GM19025 (cell line): ENCODE data around the gene GSTCD.
"Not testable (repeated sequence)": the region's sequence is repeated elsewhere in the genome, so short reads cannot be mapped to it uniquely, and the experiment has no call there.

Experiments
- ATAC-seq: cut with Tn5 transposase; IDR thresholded peaks from one replicate; pipeline ENCODE4 v1.9.1; 2021; ENCODE audit warnings: mild to moderate bottlenecking, low read depth, moderate library complexity; ENCODE audit not compliant: unreplicated experiment

GSTCD gene

DNA sequence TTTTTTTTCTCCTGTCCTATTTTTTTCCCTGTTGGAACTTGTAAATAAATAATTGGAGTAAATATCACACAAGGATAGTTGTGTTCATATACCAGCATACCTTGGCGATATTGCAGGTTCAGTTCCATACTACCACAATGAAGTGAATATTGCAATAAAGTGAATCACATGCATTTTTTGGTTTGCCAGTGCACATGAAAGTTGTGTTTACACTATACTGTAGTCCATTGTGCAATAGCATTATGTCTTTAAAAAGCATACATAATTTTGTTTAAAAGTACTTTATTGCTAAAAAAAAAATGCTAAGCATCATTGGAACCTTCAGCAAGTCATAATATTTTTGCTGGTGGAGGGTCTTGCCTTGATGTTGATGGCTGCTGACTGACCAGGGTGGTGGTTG is 88.6 kb downstream of the GSTCD start:
- no peak for ATAC-seq

DNA sequence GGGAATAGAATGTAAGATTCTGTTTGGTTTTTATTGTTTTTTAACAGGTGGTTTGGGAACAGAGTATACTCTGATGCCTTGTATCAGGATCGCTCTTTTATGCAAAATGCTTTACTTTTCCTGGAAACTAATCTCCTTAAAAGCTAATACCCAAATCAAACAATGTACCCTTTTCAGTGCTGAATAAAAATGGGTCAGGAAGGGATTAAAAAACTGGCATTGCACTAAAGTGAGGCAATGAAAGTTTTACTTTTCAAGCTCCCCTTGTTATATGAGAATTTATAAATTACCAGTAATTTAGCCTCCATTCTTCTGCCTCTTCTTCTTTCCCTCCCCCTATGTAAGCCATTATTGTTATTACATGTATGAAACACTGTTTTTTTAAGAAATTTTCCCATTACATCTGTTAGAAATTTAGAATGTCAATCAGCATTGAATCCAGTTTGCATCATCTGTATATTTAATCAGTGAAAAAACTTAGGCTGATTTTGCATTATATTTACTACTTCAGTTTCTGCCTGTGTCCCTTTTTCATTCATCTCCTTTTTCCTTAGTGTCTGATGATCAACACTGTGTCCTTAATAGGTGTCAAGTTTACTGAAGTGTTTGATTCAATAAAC is 97.0 kb downstream of the GSTCD start:
- ATAC-seq: no peak

- no peak for ATAC-seq
Observed at GRCh38 chr4:105807496-105807895, 98.9 kb downstream of the GSTCD start.

GRCh38 chr4:105808030-105808749 is 99.6 kb downstream of the GSTCD start:
- ATAC-seq: no peak

- no peak for ATAC-seq
Observed at GRCh38 chr4:105808750-105809041, 100.1 kb downstream of the GSTCD start.

DNA sequence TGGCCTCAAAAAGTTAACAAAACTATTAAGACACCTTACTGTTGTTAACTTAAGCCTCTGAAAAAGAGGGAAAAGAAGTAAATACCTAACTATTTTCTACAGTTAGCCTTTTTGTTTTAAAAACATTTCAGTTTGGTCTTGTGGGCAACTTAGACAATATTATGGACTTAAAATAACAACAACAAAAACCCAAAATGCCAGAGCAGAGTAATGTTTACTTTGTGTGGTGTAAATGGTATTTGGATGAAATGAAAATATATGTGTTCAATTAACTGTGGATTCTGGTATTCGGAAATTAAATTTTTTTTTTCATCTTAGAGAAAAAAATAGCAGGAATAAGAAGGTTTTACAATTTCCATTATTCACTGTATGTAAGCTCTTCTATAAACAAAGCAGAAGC is 107.1 kb downstream of the GSTCD start:
- ATAC-seq: no peak

GRCh38 chr4:105822061-105822460 is 113.5 kb downstream of the GSTCD start:
- ATAC-seq: no peak

GRCh38 chr4:105828074-105828473 is 119.5 kb downstream of the GSTCD start:
- no peak for ATAC-seq

GRCh38 chr4:105831189-105831588 is 122.6 kb downstream of the GSTCD start:
- ATAC-seq: no peak

- ATAC-seq: no peak
Observed at GRCh38 chr4:105835177-105835576, 126.6 kb downstream of the GSTCD start.

DNA sequence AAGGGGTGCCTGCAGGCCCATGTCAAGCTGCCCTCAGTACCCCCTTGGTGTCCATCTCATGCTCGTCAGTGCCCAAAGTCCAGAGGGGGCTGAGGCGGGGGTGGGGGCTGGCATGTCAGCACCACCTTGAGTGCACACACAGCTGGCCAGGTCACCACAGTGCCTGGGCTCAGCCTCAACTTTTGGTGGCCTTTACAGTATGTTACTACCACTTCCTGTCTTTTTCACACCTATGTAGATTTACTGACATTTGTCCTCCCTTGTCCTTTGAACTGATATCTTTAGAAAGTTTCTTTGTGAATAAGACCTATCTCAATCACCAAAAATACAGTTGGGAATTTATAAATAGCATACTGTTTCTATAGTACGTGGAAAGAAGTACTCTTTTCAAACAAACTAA is 128.0 kb downstream of the GSTCD start:
- no peak for ATAC-seq

GRCh38 chr4:105837037-105837436 is 128.5 kb downstream of the GSTCD start:
- no peak for ATAC-seq

GRCh38 chr4:105838082-105838481 is 129.5 kb downstream of the GSTCD start:
- no peak for ATAC-seq

- ATAC-seq: no peak
Observed at GRCh38 chr4:105840426-105841174, 132.0 kb downstream of the GSTCD start.

DNA sequence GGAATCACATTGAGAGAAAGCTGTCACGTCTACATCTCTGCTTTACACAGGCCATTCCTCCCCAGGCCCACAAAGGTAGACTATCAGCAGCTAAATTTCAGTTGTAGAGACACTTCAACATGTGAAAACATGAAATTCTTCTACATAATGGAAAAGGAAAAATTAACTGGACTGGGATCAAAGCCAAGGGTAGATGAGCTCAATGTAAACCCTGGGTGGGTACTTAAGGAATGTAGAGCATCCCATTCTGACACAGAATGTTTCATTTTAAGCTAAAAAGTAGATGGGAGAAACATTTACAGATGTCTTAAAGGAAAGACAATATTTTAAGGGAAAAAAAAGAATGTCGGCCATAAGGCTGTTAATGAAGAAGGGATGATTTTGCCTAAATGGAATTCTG is 135.4 kb downstream of the GSTCD start:
- no peak for ATAC-seq

- ATAC-seq: no peak
Observed at GRCh38 chr4:105845559-105845958, 137.0 kb downstream of the GSTCD start.

DNA sequence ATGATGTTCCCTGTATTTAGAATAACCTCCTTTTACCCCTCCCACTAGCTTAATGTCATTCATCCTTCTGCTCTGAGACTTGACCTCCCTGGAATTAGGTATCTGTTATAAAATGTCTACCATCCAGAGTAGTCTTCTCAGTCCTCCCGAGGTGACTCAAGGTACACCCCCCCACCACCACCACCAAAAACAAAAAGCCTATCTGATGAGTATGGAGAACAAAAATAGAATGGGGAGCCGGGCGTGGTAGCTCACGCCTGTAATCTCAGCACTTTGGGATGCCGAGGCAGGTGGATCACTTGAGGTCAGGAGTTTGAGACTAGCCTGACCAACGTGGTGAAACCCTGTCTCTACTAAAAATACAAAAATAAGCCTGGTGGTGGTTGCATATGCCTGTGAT is 139.8 kb downstream of the GSTCD start:
- not testable (repeated sequence) for ATAC-seq

DNA sequence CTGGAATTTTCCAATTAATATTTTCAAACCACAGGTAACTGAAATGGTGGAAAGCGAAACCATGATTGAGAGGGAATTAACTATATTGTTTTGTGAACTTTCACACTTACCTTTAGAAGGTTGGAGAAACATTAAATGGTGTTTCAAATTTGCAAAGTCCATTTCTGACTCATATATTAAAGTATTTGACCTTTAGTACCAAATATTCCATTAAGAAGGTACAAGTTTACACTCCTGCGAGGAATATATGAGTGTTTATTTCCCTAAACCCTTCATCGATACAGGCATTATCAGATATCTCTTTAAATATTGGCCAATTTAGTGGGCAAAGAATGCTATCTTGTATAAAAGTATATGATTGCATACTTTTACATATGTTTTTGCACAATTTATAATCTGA is 142.6 kb downstream of the GSTCD start:
- ATAC-seq: no peak

GRCh38 chr4:105852230-105852629 is 143.6 kb downstream of the GSTCD start:
- not testable (repeated sequence) for ATAC-seq

- peak; percentile 90 for ATAC-seq
Observed at GRCh38 chr4:105858466-105859040, 150.0 kb downstream of the GSTCD start.

GRCh38 chr4:105859233-105859632 is 150.6 kb downstream of the GSTCD start:
- ATAC-seq: no peak
